ENCODE measurements around the gene DSTN. TPM values are rescaled to one million over a fixed set of nuclear protein-coding genes. Genes with fewer than 3 reads are reported as not detected.

Gene DSTN
- total RNA-seq, 1 donor from 2014 or later: 193 TPM

DNA sequence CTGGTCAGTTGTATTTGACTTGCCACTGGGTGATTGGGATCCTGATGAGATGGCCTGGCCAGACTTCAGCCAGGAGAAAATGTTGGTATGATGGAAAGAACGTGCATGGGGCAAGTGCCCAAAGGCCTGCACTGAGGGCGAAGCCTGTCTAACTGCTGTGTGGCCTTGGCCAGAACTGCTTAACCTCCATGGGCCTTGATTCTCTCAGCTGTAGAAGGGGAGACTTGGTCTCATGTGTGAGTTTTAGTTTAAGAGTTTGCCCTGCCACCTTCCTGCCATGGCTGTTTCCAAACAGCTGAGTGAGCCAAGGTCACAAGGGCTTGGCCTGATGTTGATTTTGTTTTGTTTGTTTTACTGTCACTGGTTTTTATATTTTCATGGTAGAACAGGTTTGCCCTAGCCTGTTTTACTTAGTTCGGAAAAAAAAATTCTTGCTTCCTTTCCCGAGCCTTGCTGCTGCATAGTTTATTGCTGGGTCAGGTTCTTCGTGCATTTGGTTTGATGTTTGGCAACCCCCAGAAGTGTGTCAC is 35.3 kb downstream of the DSTN start:
- Mint-ChIP-seq H3K4me1 (ENCODE audit: unreplicated experiment) (peaks cover 14% of the 10 kb centered on the region), H3K9me3 (no peaks in the 10 kb centered on the region), H3K4me3 (peak overlapping the region; percentile 32), H3K36me3 (peaks cover 37% of the 10 kb centered on the region), H3K27me3 (no peaks in the 10 kb centered on the region), H3K27ac (peak overlapping the region; percentile 87)
- no peak for TF ChIP-seq CTCF (conservative IDR thresholded peaks at IDR 0.05)
- no peak for DNase-seq (ENCODE audit: extremely low spot score, unreplicated experiment)

GRCh38 chr20:17606001-17606400 is 36.1 kb downstream of the DSTN start:
- peaks cover 33% of the 10 kb centered on the region for H3K36me3 Mint-ChIP-seq
- H3K27ac Mint-ChIP-seq: peak overlapping the region; percentile 87
- peaks cover 14% of the 10 kb centered on the region for H3K4me1 Mint-ChIP-seq (ENCODE audit: unreplicated experiment)
- no peaks in the 10 kb centered on the region for H3K9me3 Mint-ChIP-seq
- no peaks in the 10 kb centered on the region for H3K27me3 Mint-ChIP-seq
- no peak for DNase-seq (ENCODE audit: extremely low spot score, unreplicated experiment)
- H3K4me3 Mint-ChIP-seq: no peak overlapping the region
- TF ChIP-seq CTCF (conservative IDR thresholded peaks at IDR 0.05): no peak

GRCh38 chr20:17608701-17609497 is 39.0 kb downstream of the DSTN start:
- no peak for DNase-seq (ENCODE audit: extremely low spot score, unreplicated experiment)
- H3K4me3 Mint-ChIP-seq: no peak overlapping the region
- H3K4me1 Mint-ChIP-seq (ENCODE audit: unreplicated experiment): peaks cover 22% of the 10 kb centered on the region
- H3K36me3 Mint-ChIP-seq: peaks cover 24% of the 10 kb centered on the region
- peak overlapping the region; percentile 89 for H3K27ac Mint-ChIP-seq
- no peaks in the 10 kb centered on the region for H3K9me3 Mint-ChIP-seq
- no peak for TF ChIP-seq CTCF (conservative IDR thresholded peaks at IDR 0.05)
- no peaks in the 10 kb centered on the region for H3K27me3 Mint-ChIP-seq

GRCh38 chr20:17609811-17610377 is 40.0 kb downstream of the DSTN start:
- H3K27ac Mint-ChIP-seq: peak overlapping the region; percentile 89
- H3K36me3 Mint-ChIP-seq: peaks cover 17% of the 10 kb centered on the region
- no peak for TF ChIP-seq CTCF (conservative IDR thresholded peaks at IDR 0.05)
- H3K27me3 Mint-ChIP-seq: no peaks in the 10 kb centered on the region
- H3K9me3 Mint-ChIP-seq: no peaks in the 10 kb centered on the region
- no peak for DNase-seq (ENCODE audit: extremely low spot score, unreplicated experiment)
- peaks cover 15% of the 10 kb centered on the region for H3K4me1 Mint-ChIP-seq (ENCODE audit: unreplicated experiment)
- no peak overlapping the region for H3K4me3 Mint-ChIP-seq

DNA sequence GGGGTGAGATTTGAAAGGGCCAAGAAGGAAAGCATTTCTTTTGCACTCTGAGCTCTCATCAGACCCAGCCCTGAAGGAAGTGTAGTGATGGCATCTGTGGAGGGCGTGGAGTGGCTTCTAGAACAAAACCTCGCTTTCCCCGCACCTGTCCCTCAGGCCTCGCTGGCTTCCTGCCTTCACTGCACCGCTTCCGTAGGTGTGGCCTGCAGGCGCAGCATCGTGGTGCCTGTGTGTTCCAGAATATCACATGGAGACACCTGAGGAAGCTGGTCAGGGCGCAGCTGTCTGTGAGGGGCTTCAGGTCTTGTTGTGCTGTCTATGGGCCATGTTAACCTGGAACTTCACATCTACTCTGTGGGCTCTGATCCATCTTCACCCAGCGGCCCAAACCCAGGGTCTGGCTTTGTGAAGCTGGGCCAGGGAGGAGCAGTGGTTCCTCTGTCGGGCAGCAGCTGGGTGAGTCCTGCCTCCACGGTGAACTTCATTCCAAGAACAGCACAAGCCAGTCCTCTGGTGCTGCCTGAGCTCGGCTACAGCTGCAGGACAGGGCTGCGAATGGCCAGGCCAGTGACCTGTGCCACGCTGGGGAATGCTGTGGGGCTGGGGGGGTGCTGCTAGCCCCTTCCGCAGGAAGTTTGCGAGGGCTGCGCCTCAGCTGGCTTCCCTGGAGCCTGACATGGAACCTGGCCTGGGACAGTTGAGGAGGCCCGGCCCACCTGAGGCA is 40.9 kb downstream of the DSTN start:
- H3K4me3 Mint-ChIP-seq: no peak overlapping the region
- no peaks in the 10 kb centered on the region for H3K27me3 Mint-ChIP-seq
- peak overlapping the region; percentile 89 for H3K27ac Mint-ChIP-seq
- peaks cover 15% of the 10 kb centered on the region for H3K4me1 Mint-ChIP-seq (ENCODE audit: unreplicated experiment)
- no peak for TF ChIP-seq CTCF (conservative IDR thresholded peaks at IDR 0.05)
- H3K36me3 Mint-ChIP-seq: peaks cover 15% of the 10 kb centered on the region
- DNase-seq (ENCODE audit: extremely low spot score, unreplicated experiment): no peak
- no peaks in the 10 kb centered on the region for H3K9me3 Mint-ChIP-seq

Data from type B pancreatic cell (in vitro differentiated cells).